A549 (cell line): ENCODE results near the gene TNFAIP8L1. TPM values are rescaled to one million over a fixed set of nuclear protein-coding genes. Genes with fewer than 3 reads are reported as not detected.

ENCODE experiments used
- ATAC-seq, 2 experiments: fragments of 200-7000 bp in 1 of 2; fragments of >200 bp in 1 of 2; cut with Nextera tagmentation in 1 of 2; cut with Tn5 transposase in 1 of 2; 3 replicates each; pipeline versions ENCODE4 v1.8.0 to v1.9.1; 2018 to 2020; ENCODE audit warnings: mild to moderate bottlenecking in 1 of 2, moderate library complexity in 1 of 2
- CTCF ChIA-PET: fragments of 300-600 bp; sonication (Branson Sonifier 250); formaldehyde crosslinking; extraction: SDS; loops from one replicate; lab custom pipeline; 2021; ENCODE audit warnings: antibody characterized with exemption, inconsistent platforms; lab: Yijun Ruan, JAX
- POLR2A ChIA-PET: fragments of 350-600 bp; formaldehyde crosslinking; extraction: SDS; loops from one replicate; lab custom pipeline; 2021; ENCODE audit warnings: antibody characterized with exemption, inconsistent platforms; lab: Yijun Ruan, JAX
- DNase-seq, 2 experiments: peaks; one replicate each; pipeline versions ENCODE4 v3.0.0 to v3.0.0-alpha.2; 2011 to 2016; ENCODE audit warnings: low read depth in 1 of 2, low spot score in 1 of 2
- FAIRE-seq: peaks from 2 replicates; lab custom pipeline; 2011; peaks lifted over from hg19 to GRCh38; lab: Jason Lieb, UNC
- H3K27ac ChIP-seq, 2 experiments: fragments of >200 bp; sonication (Bioruptor Twin); formaldehyde crosslinking; 3 replicates each; pipeline ENCODE4 v1.5.1; 2016 to 2017
- H3K4me1 ChIP-seq: fragments of >200 bp; sonication (Bioruptor Twin); formaldehyde crosslinking; 3 replicates; pipeline ENCODE4 v1.6.1; 2016
- H3K4me2 ChIP-seq: fragments of >200 bp; sonication (Bioruptor Twin); formaldehyde crosslinking; 3 replicates; pipeline ENCODE4 v1.6.1; 2016
- H3K4me3 ChIP-seq: fragments of >200 bp; sonication (Bioruptor Twin); formaldehyde crosslinking; 3 replicates; pipeline ENCODE4 v1.5.1; 2016
- H3K9me3 ChIP-seq: fragments of >200 bp; sonication (Bioruptor Twin); formaldehyde crosslinking; 3 replicates; pipeline ENCODE4 v1.6.1; 2016
- BHLHE40 ChIP-seq: IDR thresholded peaks from 2 replicates; pipeline ENCODE4 v1.6.1; 2012; ENCODE audit warnings: low read depth, low read length, inconsistent platforms
- CBX8 ChIP-seq: fragments of 200-600 bp; sonication (generic); IDR thresholded peaks from 2 replicates; pipeline ENCODE4 v1.6.1; 2016
- CTCF ChIP-seq: fragments of >200 bp; sonication (Bioruptor Twin); formaldehyde crosslinking; IDR thresholded peaks from 3 replicates; pipeline ENCODE4 v1.5.1; 2016
- ELK1 ChIP-seq: fragments of 150-350 bp; IDR thresholded peaks from 2 replicates; pipeline ENCODE4 v1.6.1; 2014; ENCODE audit warnings: low read depth, mild to moderate bottlenecking, low read length
- GATA3 ChIP-seq: IDR thresholded peaks from 2 replicates; pipeline ENCODE4 v1.6.1; 2012; ENCODE audit warnings: borderline replicate concordance
- HEYL ChIP-seq: fragments of 250-450 bp; sonication (Bioruptor Pico); IDR thresholded peaks from 2 replicates; pipeline ENCODE4 v1.8.0; 2021; ENCODE audit warnings: mild to moderate bottlenecking, moderate library complexity
- HOXB5 ChIP-seq: fragments of 250-450 bp; sonication (Bioruptor Pico); IDR thresholded peaks from 2 replicates; pipeline ENCODE4 v1.5.0; 2020; ENCODE audit warnings: mild to moderate bottlenecking, moderate library complexity
- RAD21 ChIP-seq, 2 experiments: fragments of >200 bp in 1 of 2; sonication (Bioruptor Twin) in 1 of 2; formaldehyde crosslinking in 1 of 2; IDR thresholded peaks in 1 of 2; conservative IDR thresholded peaks in 1 of 2; 2 replicates in 1 of 2; 3 replicates in 1 of 2; pipeline ENCODE4 v1.6.1; 2012 to 2018; ENCODE audit warnings: inconsistent platforms in 1 of 2
- REST ChIP-seq: fragments of 200-600 bp; sonication (generic); IDR thresholded peaks from 2 replicates; pipeline ENCODE4 v1.6.1; 2016; ENCODE audit warnings: antibody characterized with exemption, mild to moderate bottlenecking, moderate library complexity
- RNF2 ChIP-seq: fragments of 200-600 bp; sonication (generic); IDR thresholded peaks from 2 replicates; pipeline ENCODE4 v1.6.1; 2016; ENCODE audit warnings: low read depth, mild to moderate bottlenecking, antibody characterized with exemption, moderate library complexity, borderline replicate concordance
- USF2 ChIP-seq: fragments of 450-650 bp; IDR thresholded peaks from 2 replicates; pipeline ENCODE4 v1.6.1; 2014; ENCODE audit warnings: antibody characterized with exemption
- ZFP36 ChIP-seq: fragments of 450-650 bp; IDR thresholded peaks from 2 replicates; pipeline ENCODE4 v1.6.1; 2014; ENCODE audit warnings: borderline replicate concordance; ENCODE audit not compliant: partially characterized antibody
- ZSCAN20 ChIP-seq: fragments of 250-450 bp; sonication (Bioruptor Pico); IDR thresholded peaks from 2 replicates; pipeline ENCODE4 v1.8.0; 2022; ENCODE audit warnings: mild to moderate bottlenecking, moderate library complexity
- WGBS: methylation state at CpG from one replicate; pipeline ENCODE4 v1.1.6; 2017; ENCODE audit errors: missing lambda C conversion rate; 5-methylcytosine and 5-hydroxymethylcytosine counted together
- polyA plus RNA-seq, 4 experiments: library from polyadenylated mRNA; depleted of rRNA in 3 of 4; stranded (reverse); fragments of >200 nt; fragmentation: RNase III in 1 of 4; extraction: RNeasy Plus Mini Kit Qiagen cat#74134 plus additional on column Dnase treatment in 1 of 4; gene quantifications; 2 replicates in 3 of 4; 3 replicates in 1 of 4; pipeline ENCODE4 v1.2.3, GENCODE V29; 2011 to 2017

Gene TNFAIP8L1
- polyA plus RNA-seq, 2 of the 4 experiments (the other 2 are of a cell fraction): 3.2 to 5.9 TPM

GRCh38 chr19:4687396-4687795, 48.1 kb downstream of the TNFAIP8L1 start:
- FAIRE-seq: no peak
- POLR2A ChIA-PET: no interaction called here
- no peak for ATAC-seq

More at GRCh38 chr19:4687396-4687795, 48.1 kb downstream of the TNFAIP8L1 start:
- CTCF ChIA-PET: interaction anchor here (1.2 to 1.9 kb wide), 2 partner anchors 10 to 16 kb away, joined by 3 to 10 read pairs; no protein-coding TSS in a partner anchor
- Histone ChIP-seq H3K4me3 (no peak overlapping the region), H3K9me3 (no peaks in the 10 kb centered on the region), H3K27ac (no peak overlapping the region), H3K4me1 (no peaks in the 10 kb centered on the region), H3K4me2 (no peak overlapping the region)
- DNase-seq: no peak
- WGBS: 85% methylated on average over 11 of the region's 11 CpGs
- TF ChIP-seq RNF2 (no peak), USF2 (no peak), CBX8 (no peak), ZSCAN20 (CRISPR knock-in tag) (no peak), HOXB5 (CRISPR knock-in tag) (no peak), RAD21 (conservative IDR thresholded peaks at IDR 0.05 in 1 of 2, IDR thresholded peaks at IDR 0.05 in 1 of 2) (no peak), CTCF (no peak), ELK1 (no peak), BHLHE40 (no peak), GATA3 (no peak), HEYL (CRISPR knock-in tag) (no peak), ZFP36 (no peak), REST (no peak)
